ENCODE data around the gene GALNT15. TPM values are rescaled to one million over a fixed set of nuclear protein-coding genes. Genes with fewer than 3 reads are reported as not detected.

The GALNT15 gene
- total and polyA plus RNA-seq, 2 donors (not counting 1 experiment from before 2014, with no cell fraction given) = 10.7 to 37.7 TPM

GRCh38 chr3:16137977-16138376 is 36.5 kb upstream of the GALNT15 start:
- no peak for DNase-seq (ENCODE audit: low read depth in 2 of 2)
- H3K4me2 ChIP-seq (ENCODE audit: extremely low read depth, insufficient read depth, low read length) = no peak overlapping the region
- H3K4me3 ChIP-seq (replicated peaks in 1 of 4; ENCODE audit: control extremely low read depth in 1 of 4, insufficient read depth in 1 of 4, low read depth in 3 of 4, low read length in 4 of 4) = no peak overlapping the region
- H3K27ac ChIP-seq (ENCODE audit: insufficient read depth, low read length) = no peak overlapping the region
- H3K9ac ChIP-seq (ENCODE audit: insufficient read depth, low read length) = no peak overlapping the region
- no peak for TF ChIP-seq CTCF (conservative IDR thresholded peaks at IDR 0.05 in 1 of 2, IDR thresholded peaks at IDR 0.05 in 1 of 2; ENCODE audit: low read depth in 1 of 2, low read length in 2 of 2)
- no peak for TF ChIP-seq EZH2 (IDR thresholded peaks at IDR 0.05; ENCODE audit: low read length, missing control alignments)
- no peak overlapping the region for H2AFZ ChIP-seq (ENCODE audit: low read length)
- H3K9me3 ChIP-seq (ENCODE audit: control insufficient read depth, insufficient read depth, low read depth, low read length) = peaks cover 2% of the 10 kb centered on the region
- H3K79me2 ChIP-seq (ENCODE audit: control insufficient read depth, insufficient read depth, low read length) = no peaks in the 10 kb centered on the region
- H3K4me1 ChIP-seq (ENCODE audit: control insufficient read depth, extremely low read depth, insufficient read depth, low read length) = peaks cover 19% of the 10 kb centered on the region
- H3K36me3 ChIP-seq (ENCODE audit: control insufficient read depth, insufficient read depth, low read length) = no peaks in the 10 kb centered on the region
- H4K20me1 ChIP-seq (ENCODE audit: control insufficient read depth, extremely low read depth, insufficient read depth, low read length) = no peaks in the 10 kb centered on the region
- no peaks in the 10 kb centered on the region for H3K27me3 ChIP-seq (ENCODE audit: control insufficient read depth, insufficient read depth, low read length)

GRCh38 chr3:16140116-16140893 is 34.2 kb upstream of the GALNT15 start:
- DNase-seq (ENCODE audit: low read depth in 2 of 2) = peak; percentile 83 to 97
- Histone ChIP-seq H3K9me3 (ENCODE audit: control insufficient read depth, insufficient read depth, low read depth, low read length) (peaks cover 2% of the 10 kb centered on the region), H3K36me3 (ENCODE audit: control insufficient read depth, insufficient read depth, low read length) (no peaks in the 10 kb centered on the region), H3K4me3 (replicated peaks in 1 of 4; ENCODE audit: control extremely low read depth in 1 of 4, insufficient read depth in 1 of 4, low read depth in 3 of 4, low read length in 4 of 4) (no peak overlapping the region), H2AFZ (ENCODE audit: low read length) (no peak overlapping the region), H3K4me1 (ENCODE audit: control insufficient read depth, extremely low read depth, insufficient read depth, low read length) (peaks cover 16% of the 10 kb centered on the region), H3K4me2 (ENCODE audit: extremely low read depth, insufficient read depth, low read length) (no peak overlapping the region), H3K27ac (ENCODE audit: insufficient read depth, low read length) (peak overlapping the region; percentile 53), H4K20me1 (ENCODE audit: control insufficient read depth, extremely low read depth, insufficient read depth, low read length) (no peaks in the 10 kb centered on the region), H3K79me2 (ENCODE audit: control insufficient read depth, insufficient read depth, low read length) (no peaks in the 10 kb centered on the region), H3K27me3 (ENCODE audit: control insufficient read depth, insufficient read depth, low read length) (no peaks in the 10 kb centered on the region), H3K9ac (ENCODE audit: insufficient read depth, low read length) (no peak overlapping the region)
- no peak for TF ChIP-seq EZH2 (IDR thresholded peaks at IDR 0.05; ENCODE audit: low read length, missing control alignments)
- TF ChIP-seq CTCF (conservative IDR thresholded peaks at IDR 0.05 in 1 of 2, IDR thresholded peaks at IDR 0.05 in 1 of 2; ENCODE audit: low read depth in 1 of 2, low read length in 2 of 2) = no peak

- H3K9me3 ChIP-seq (ENCODE audit: control insufficient read depth, insufficient read depth, low read depth, low read length) = peaks cover 2% of the 10 kb centered on the region
- H3K4me2 ChIP-seq (ENCODE audit: extremely low read depth, insufficient read depth, low read length) = no peak overlapping the region
- no peak for DNase-seq (ENCODE audit: low read depth in 2 of 2)
- peak overlapping the region; percentile 53 for H3K27ac ChIP-seq (ENCODE audit: insufficient read depth, low read length)
- peaks cover 15% of the 10 kb centered on the region for H3K4me1 ChIP-seq (ENCODE audit: control insufficient read depth, extremely low read depth, insufficient read depth, low read length)
- H3K9ac ChIP-seq (ENCODE audit: insufficient read depth, low read length) = no peak overlapping the region
- H4K20me1 ChIP-seq (ENCODE audit: control insufficient read depth, extremely low read depth, insufficient read depth, low read length) = no peaks in the 10 kb centered on the region
- TF ChIP-seq EZH2 (IDR thresholded peaks at IDR 0.05; ENCODE audit: low read length, missing control alignments) = no peak
- no peak for TF ChIP-seq CTCF (conservative IDR thresholded peaks at IDR 0.05 in 1 of 2, IDR thresholded peaks at IDR 0.05 in 1 of 2; ENCODE audit: low read depth in 1 of 2, low read length in 2 of 2)
- no peak overlapping the region for H3K4me3 ChIP-seq (replicated peaks in 1 of 4; ENCODE audit: control extremely low read depth in 1 of 4, insufficient read depth in 1 of 4, low read depth in 3 of 4, low read length in 4 of 4)
- no peaks in the 10 kb centered on the region for H3K79me2 ChIP-seq (ENCODE audit: control insufficient read depth, insufficient read depth, low read length)
- H2AFZ ChIP-seq (ENCODE audit: low read length) = no peak overlapping the region
- no peaks in the 10 kb centered on the region for H3K36me3 ChIP-seq (ENCODE audit: control insufficient read depth, insufficient read depth, low read length)
- no peaks in the 10 kb centered on the region for H3K27me3 ChIP-seq (ENCODE audit: control insufficient read depth, insufficient read depth, low read length)
Observed at GRCh38 chr3:16140894-16141285, 33.6 kb upstream of the GALNT15 start.

Data from fibroblast of lung (primary cell).